HG03064 (cell line): ENCODE results near the gene GPC2.
"Not testable (repeated sequence)": the region's sequence is repeated elsewhere in the genome, so short reads cannot be mapped to it uniquely, and the experiment has no call there.

Experiments
- ATAC-seq: cut with Tn5 transposase; IDR thresholded peaks from one replicate; pipeline ENCODE4 v1.9.1; 2021; ENCODE audit warnings: low read depth; ENCODE audit not compliant: unreplicated experiment

Gene GPC2

GRCh38 chr7:100177045-100178001 is at the start of gene GPC2, which contains the start of gene STAG3:
TSS of gene GPC2 (minus strand) at chr7:100177381. CDS start at chr7:100177199, 182 bp downstream.
TSS of gene STAG3 (plus strand) at chr7:100177918. CDS start at chr7:100180557, 2,639 bp downstream.
- peak; percentile 82 for ATAC-seq

GRCh38 chr7:100224891-100225290 is 47.7 kb upstream of the GPC2 start:
- ATAC-seq, result not testable (repeated sequence)

- not testable (repeated sequence) for ATAC-seq
These were observed 46.3 kb upstream of the GPC2 start for GRCh38 chr7:100223376-100223927.

GRCh38 chr7:100222445-100223132 is 45.4 kb upstream of the GPC2 start:
- ATAC-seq, result no peak

- ATAC-seq, result no peak
These were observed 44.7 kb upstream of the GPC2 start for GRCh38 chr7:100221767-100222444.

- peak; percentile 42 for ATAC-seq
These were observed 44.1 kb upstream of the GPC2 start for GRCh38 chr7:100221231-100221718.

GRCh38 chr7:100220586-100221230 is 43.5 kb upstream of the GPC2 start:
- ATAC-seq, result peak; percentile 1

GRCh38 chr7:100219801-100220585 is 42.8 kb upstream of the GPC2 start, which contains the start of gene PVRIG:
TSS of gene PVRIG (plus strand) at chr7:100219949. CDS start at chr7:100219971, 22 bp downstream.
- ATAC-seq, result not testable (repeated sequence)

GRCh38 chr7:100219271-100219737 is 42.1 kb upstream of the GPC2 start:
- no peak for ATAC-seq

GRCh38 chr7:100217934-100218333 is 40.8 kb upstream of the GPC2 start:
- ATAC-seq, result peak; percentile 5

GRCh38 chr7:100215895-100216294 is 38.7 kb upstream of the GPC2 start:
- ATAC-seq, result no peak

- not testable (repeated sequence) for ATAC-seq
These were observed 37.2 kb upstream of the GPC2 start for GRCh38 chr7:100214356-100214755.

GRCh38 chr7:100213672-100214071 is 36.5 kb upstream of the GPC2 start:
- ATAC-seq, result no peak

- no peak for ATAC-seq
These were observed 35.6 kb upstream of the GPC2 start for GRCh38 chr7:100212631-100213286.

- ATAC-seq, result no peak
These were observed 34.2 kb upstream of the GPC2 start for GRCh38 chr7:100211342-100211780.

- ATAC-seq, result no peak
These were observed 33.6 kb upstream of the GPC2 start for GRCh38 chr7:100210805-100211204.

- ATAC-seq, result no peak
These were observed 32.3 kb upstream of the GPC2 start for GRCh38 chr7:100209493-100209892.

GRCh38 chr7:100208911-100209408 is 31.8 kb upstream of the GPC2 start:
- peak; percentile 57 for ATAC-seq
